OCI-LY3 (cell line): ENCODE measurements around the gene CPM.

Experiments used
- CTCF ChIP-seq: fragments of 200-600, 300-600 bp; sonication (generic); IDR thresholded peaks from 2 replicates; pipeline ENCODE4 v1.5.1; 2014; ENCODE audit warnings: antibody characterized with exemption, low read length, low read depth
- EZH2phosphoT487 ChIP-seq: fragments of 200-600 bp; shearing (Covaris generic); IDR thresholded peaks from 2 replicates; pipeline ENCODE4 v1.6.1; 2018; ENCODE audit warnings: antibody characterized with exemption, mixed run types, low read depth

GRCh38 chr12:68963856-68964745 is 31.1 kb upstream of the CPM start:
- TF ChIP-seq CTCF (no peak), EZH2phosphoT487 (no peak)
